Non-pigmented ciliary epithelial cell (primary cell): ENCODE data around the gene C1orf116.

Source experiments
- DNase-seq: peaks from one replicate; pipeline ENCODE4 v3.0.0-alpha.2; 2010; ENCODE audit warnings: low read depth

C1orf116 gene

DNA sequence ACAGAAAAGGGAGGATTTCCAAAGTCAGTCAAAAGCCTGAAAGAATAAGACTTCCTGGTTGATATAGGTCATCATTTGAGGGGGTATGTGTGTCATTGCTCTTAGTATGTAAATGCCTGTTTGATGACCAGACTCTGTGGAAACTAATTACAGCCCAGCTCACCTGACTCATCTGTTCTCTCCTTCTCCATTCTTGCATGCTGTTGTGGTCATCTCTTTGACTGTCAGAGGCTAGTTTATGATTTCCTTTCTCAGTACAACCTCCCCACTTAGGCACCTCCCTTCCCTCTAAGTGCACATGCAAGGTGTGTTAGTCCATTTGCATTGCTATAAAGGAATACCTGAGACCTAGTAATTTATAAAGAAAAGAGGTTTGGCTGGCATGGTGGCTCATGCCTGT is 2.4 kb upstream of the C1orf116 start:
- no peak for DNase-seq

DNA sequence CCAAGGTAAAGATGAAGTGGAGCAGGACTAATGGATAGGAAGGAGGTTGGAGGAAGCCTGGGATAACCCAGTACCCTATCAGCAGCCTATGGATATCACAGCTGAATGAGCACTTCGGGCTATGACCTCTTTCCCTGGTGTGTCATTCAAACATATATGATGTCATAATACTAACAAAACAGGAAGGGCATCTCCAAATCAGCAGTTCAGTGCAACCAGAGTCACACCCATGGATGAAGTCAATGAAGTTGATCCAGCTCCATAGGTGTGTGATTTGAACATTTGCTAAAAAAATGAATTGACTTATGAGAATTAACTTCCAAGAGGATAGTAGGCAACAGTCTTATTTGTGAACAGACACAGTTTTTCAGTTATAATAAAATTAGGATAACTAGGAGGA is 1.7 kb upstream of the C1orf116 start:
- DNase-seq = no peak

DNA sequence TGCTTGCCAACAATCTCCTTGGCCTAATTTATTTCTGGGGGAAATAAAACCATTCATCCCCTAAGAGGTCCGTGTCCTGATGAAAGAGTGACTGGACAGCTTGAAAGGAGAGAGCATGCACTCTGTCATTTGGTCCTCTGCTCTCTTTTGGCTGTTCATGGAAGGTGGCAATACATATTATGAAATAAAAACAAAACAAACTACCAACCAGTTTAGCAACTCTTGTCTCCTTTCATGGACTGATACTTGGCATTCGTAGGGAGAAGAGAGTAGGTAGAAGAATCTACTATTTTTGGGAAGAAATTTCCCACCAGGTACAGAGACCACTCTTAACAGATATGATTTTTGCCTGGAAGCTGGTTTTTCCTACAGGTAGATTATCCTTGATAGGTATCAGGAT is 746 bp upstream of the C1orf116 start:
- no peak for DNase-seq

GRCh38 chr1:207031632-207032264 is 808 bp downstream of the C1orf116 start:
- DNase-seq = no peak

DNA sequence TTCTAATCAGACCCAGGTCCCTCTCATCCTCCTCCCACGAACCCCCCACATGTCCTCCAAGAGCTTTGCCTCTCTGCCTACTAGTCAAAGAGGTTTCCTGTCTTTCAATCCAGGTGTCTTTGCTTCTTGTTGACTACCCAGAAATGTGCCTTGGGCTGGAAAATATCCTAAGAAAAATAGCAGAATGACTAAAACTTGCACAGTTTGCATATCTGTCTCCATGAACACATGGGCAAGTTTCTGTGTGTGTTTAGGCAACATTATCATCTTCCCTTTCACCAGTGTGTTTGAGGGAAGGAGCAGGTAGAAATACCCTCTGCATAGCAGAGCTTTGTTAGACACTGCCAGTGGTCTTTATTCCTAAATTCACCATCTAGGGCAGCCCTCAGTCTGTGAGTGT is 1.5 kb downstream of the C1orf116 start:
- no peak for DNase-seq

DNA sequence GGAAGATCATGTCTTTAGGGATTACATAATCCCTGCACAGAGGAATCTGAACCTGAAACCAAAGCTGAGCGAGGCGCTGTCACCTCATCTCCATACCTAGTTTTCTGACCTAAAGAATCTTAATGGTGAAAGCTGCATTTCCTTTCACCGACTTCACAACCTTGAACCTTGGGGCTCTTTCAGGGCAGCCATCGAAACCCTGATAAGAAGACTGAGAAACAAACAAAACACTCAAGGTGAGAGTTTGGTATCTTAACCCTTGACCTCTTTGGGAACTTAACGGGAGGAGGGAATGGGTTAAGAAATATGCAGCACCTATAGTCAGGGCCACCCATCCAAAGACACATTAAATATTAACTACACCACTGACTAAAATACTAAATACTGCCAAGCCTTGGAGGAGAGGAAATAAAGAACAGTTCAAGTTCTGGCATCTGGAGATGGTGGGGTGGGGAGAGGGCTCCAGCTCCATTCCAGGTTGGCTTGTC is 2.0 kb downstream of the C1orf116 start:
- no peak for DNase-seq

- no peak for DNase-seq
Observed at GRCh38 chr1:207029701-207030521, 2.6 kb downstream of the C1orf116 start.

GRCh38 chr1:207028884-207029650 is 3.5 kb downstream of the C1orf116 start:
- no peak for DNase-seq

- no peak for DNase-seq
Observed at GRCh38 chr1:207027921-207028320, 4.6 kb downstream of the C1orf116 start.

GRCh38 chr1:207027206-207027777 is 5.3 kb downstream of the C1orf116 start:
- no peak for DNase-seq

- no peak for DNase-seq
Observed at GRCh38 chr1:207026104-207026534, 6.4 kb downstream of the C1orf116 start.

- no peak for DNase-seq
Observed at GRCh38 chr1:207025146-207025880, 7.2 kb downstream of the C1orf116 start.

- DNase-seq = no peak
Observed at GRCh38 chr1:207024202-207025145, 8.1 kb downstream of the C1orf116 start.

GRCh38 chr1:207022996-207023679 is 9.4 kb downstream of the C1orf116 start:
- DNase-seq = no peak

- no peak for DNase-seq
Observed at GRCh38 chr1:207021876-207022596, 10.5 kb downstream of the C1orf116 start.

- no peak for DNase-seq
Observed at GRCh38 chr1:207021139-207021861, 11.3 kb downstream of the C1orf116 start.

- DNase-seq = no peak
Observed at GRCh38 chr1:207020709-207021107, 11.8 kb downstream of the C1orf116 start.

DNA sequence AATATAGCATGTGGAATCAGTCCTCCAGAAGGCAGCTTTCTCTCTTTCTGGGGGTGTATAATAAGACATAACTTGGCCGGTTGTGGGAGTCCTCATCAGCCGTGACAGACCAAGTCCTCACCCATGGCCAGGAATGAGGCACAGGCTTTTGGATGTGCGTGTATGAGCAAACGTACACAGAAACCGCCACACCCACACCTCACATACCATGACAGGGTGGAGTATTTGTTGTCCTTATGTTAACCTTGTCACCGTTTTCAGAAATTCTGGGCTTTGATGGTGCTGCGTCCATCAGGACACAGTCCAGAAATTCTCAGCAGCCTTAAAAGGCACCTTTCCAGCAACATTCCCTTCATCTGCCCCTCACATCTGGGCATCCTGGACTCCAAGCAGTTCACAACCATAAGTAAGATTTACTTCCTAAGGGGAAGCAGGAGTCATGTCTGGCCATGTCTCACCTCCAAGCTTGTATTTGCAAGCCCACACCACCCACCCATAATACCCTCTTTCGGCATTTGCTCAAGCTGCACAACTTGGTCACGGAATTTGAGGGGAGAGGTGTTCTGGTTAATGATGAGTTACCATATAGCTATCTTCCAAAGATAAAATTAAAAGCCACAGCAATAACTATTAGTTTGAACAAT is 12.4 kb downstream of the C1orf116 start:
- DNase-seq = no peak
